ENCODE results near the gene RABIF.
"Not testable (repeated sequence)": the region's sequence is repeated elsewhere in the genome, so short reads cannot be mapped to it uniquely, and the experiment has no call there.

The RABIF gene

GRCh38 chr1:202831906-202832305 is 57.0 kb downstream of the RABIF start:
- peak; percentile 48 for DNase-seq

- not testable (repeated sequence) for DNase-seq
Measured at GRCh38 chr1:202829223-202829622, 59.7 kb downstream of the RABIF start.

Measured in GF-D8 (cell line).